SU-DHL-6 (cell line): ENCODE results near the gene COL25A1.

Source experiments
- EZH2phosphoT487 ChIP-seq: fragments of 200-600 bp; sonication (generic), shearing (Covaris generic); conservative IDR thresholded peaks from 2 replicates; pipeline ENCODE4 v1.6.1; 2018; ENCODE audit warnings: mild to moderate bottlenecking, antibody characterized with exemption, low read length, moderate library complexity, mixed read lengths
- TF ChIP-seq, protein P1 (sequence below): fragments of 200-600 bp; sonication (generic); IDR thresholded peaks from one replicate; pipeline ENCODE4 v1.5.1; 2017; ENCODE audit warnings: antibody characterized with exemption, mild to moderate bottlenecking, low read length, moderate library complexity; ENCODE audit not compliant: insufficient read depth, poor library complexity, severe bottlenecking

DNA sequence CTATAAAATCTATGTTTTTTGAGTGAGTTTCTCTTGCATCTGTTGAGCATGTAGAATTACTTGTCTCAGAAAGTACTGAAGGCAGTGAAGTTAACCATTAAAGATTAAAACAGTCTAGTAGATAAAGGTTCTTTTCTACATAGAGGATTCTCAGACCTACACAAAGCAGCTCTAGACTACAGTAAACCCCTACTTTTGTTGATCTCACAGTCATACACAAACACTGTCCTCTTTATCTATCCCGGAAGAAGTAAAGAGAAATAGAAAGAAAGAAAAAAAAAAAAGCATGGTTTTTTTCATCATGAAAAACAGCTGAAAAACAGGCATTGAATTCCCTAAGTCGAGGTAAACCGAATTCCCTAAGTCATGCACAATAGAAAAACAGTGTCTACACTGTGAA, 58.6 kb downstream of the COL25A1 start:
- TF ChIP-seq, protein P1, sequence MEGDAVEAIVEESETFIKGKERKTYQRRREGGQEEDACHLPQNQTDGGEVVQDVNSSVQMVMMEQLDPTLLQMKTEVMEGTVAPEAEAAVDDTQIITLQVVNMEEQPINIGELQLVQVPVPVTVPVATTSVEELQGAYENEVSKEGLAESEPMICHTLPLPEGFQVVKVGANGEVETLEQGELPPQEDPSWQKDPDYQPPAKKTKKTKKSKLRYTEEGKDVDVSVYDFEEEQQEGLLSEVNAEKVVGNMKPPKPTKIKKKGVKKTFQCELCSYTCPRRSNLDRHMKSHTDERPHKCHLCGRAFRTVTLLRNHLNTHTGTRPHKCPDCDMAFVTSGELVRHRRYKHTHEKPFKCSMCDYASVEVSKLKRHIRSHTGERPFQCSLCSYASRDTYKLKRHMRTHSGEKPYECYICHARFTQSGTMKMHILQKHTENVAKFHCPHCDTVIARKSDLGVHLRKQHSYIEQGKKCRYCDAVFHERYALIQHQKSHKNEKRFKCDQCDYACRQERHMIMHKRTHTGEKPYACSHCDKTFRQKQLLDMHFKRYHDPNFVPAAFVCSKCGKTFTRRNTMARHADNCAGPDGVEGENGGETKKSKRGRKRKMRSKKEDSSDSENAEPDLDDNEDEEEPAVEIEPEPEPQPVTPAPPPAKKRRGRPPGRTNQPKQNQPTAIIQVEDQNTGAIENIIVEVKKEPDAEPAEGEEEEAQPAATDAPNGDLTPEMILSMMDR = no peak
- no peak for TF ChIP-seq EZH2phosphoT487
